Astrocyte of the spinal cord (primary cell): Measurements from ENCODE around the gene ARL6IP1.

Experiments used
- DNase-seq: peaks from one replicate; pipeline ENCODE4 v3.0.0; 2011; ENCODE audit warnings: low read depth, low spot score
- H3K4me3 ChIP-seq: 2 replicates; pipeline ENCODE4 v1.5.1; 2011; ENCODE audit warnings: low read depth, mild to moderate bottlenecking, low read length, moderate library complexity
- in situ Hi-C: cut with HindIII; loops from 2 replicates; pipeline ENCODE4 v1.10.0; 2017; ENCODE audit warnings: low sequenced_read_pairs
- TF ChIP-seq, protein P1 (sequence below): IDR thresholded peaks from 2 replicates; pipeline ENCODE4 v1.5.1; 2012; ENCODE audit warnings: low read depth, mild to moderate bottlenecking, low read length, inconsistent platforms

Gene ARL6IP1

DNA sequence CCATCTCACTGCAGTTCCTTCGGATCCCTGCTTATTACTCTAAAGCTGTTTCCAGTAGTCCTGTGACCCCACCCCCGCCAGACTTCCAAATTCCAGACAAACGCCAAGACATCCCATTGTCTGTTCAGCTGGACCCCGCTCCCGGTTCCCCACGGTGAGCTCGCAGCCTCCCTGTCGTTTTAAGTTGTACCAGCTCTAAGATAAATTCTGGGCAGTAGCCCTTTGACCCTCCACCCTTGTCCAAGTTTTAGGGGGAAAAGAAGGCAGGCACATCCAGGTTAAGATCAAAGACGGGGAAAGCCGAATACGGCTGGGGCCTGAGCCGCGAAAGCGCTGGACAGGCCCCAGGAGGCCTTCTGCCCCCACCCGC lies 589 bp downstream of the ARL6IP1 start:
- TF ChIP-seq, protein P1, sequence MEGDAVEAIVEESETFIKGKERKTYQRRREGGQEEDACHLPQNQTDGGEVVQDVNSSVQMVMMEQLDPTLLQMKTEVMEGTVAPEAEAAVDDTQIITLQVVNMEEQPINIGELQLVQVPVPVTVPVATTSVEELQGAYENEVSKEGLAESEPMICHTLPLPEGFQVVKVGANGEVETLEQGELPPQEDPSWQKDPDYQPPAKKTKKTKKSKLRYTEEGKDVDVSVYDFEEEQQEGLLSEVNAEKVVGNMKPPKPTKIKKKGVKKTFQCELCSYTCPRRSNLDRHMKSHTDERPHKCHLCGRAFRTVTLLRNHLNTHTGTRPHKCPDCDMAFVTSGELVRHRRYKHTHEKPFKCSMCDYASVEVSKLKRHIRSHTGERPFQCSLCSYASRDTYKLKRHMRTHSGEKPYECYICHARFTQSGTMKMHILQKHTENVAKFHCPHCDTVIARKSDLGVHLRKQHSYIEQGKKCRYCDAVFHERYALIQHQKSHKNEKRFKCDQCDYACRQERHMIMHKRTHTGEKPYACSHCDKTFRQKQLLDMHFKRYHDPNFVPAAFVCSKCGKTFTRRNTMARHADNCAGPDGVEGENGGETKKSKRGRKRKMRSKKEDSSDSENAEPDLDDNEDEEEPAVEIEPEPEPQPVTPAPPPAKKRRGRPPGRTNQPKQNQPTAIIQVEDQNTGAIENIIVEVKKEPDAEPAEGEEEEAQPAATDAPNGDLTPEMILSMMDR, result no peak
- peak overlapping the region; percentile 93 for H3K4me3 ChIP-seq
- DNase-seq, result peak; percentile 25
- in situ Hi-C loops, result no loop called here

DNA sequence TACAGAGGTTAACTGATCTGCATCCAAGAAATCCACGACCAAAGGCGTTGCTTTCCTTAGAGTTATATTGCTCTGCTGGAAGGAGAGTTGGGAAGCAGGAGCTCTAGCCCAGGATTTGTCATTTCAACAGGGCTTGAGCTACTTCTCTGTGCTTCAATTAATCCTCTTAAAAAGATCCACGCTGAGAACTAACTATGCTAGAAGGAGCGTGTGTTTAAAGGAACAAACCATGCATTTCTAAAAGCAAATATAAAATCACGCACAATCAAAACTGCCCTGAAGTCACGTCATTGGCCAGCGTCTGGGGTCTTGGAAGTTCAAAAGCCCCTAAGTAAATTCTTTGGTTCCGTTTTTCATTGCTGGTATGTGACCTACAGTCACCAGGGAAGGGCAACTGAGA lies 1.1 kb downstream of the ARL6IP1 start:
- no peak for DNase-seq
- in situ Hi-C loops, result no loop called here
- H3K4me3 ChIP-seq, result peak overlapping the region; percentile 93
- TF ChIP-seq, protein P1, result no peak

DNA sequence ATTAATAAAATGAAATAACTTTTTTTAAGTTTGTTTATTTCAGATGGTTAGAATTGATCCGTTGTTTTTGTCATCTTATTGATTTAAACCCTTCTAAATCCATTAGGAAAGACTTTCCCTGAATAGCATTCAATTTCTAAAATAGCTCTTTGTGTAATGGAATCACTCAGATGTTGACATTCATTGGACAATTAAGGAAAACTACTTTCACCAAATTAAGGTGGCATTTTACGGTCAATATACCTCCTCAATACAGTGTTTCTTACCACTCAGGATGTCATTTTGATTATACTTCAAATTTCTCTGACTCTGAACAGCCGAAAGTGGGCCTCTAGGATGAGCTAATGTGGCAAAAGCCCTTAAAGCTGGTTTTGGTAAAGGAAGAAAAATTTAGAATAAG lies 1.8 kb downstream of the ARL6IP1 start:
- in situ Hi-C loops, result no loop called here
- TF ChIP-seq, protein P1, result no peak
- no peak for DNase-seq
- H3K4me3 ChIP-seq, result peak overlapping the region; percentile 93

DNA sequence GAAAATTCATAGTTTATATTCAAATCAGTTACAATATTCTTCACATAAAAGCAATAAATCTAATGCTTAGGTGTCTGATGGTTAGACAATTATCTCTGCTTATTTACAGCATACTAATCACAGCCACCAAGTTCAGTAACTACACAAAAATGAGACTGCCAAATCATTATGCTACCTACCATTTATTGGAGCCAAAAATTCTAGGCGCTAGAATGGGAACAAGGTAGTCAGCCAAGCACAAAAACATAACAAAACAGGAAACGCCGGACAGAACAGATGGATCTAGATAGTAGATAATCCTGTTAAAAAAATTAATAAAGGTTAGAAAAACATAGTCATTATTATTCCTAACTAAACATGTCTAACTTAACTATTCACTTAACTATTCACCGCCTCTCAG lies 3.6 kb downstream of the ARL6IP1 start:
- H3K4me3 ChIP-seq, result no peak overlapping the region
- DNase-seq, result no peak
- in situ Hi-C loops, result no loop called here
- TF ChIP-seq, protein P1, result no peak

DNA sequence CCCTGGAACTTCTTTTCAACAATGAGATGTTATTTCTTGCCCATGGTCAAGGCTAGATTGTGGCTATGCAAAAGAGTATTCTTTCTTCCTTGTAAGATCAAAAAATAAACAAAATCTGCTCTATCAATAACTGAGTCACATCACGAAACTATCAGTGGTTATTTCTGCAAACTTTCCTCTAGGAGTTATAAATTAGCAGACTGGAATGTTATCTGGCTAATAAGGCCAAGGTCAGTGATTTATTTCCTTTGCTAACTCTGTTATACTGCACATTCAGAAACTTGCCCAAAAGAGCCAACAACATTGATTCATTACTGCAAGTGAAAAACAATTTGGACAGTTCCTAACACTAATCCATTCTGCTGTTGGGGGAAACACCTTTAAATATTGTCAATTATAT lies 5.0 kb downstream of the ARL6IP1 start:
- TF ChIP-seq, protein P1, result no peak
- H3K4me3 ChIP-seq, result no peak overlapping the region
- in situ Hi-C loops, result no loop called here
- no peak for DNase-seq

DNA sequence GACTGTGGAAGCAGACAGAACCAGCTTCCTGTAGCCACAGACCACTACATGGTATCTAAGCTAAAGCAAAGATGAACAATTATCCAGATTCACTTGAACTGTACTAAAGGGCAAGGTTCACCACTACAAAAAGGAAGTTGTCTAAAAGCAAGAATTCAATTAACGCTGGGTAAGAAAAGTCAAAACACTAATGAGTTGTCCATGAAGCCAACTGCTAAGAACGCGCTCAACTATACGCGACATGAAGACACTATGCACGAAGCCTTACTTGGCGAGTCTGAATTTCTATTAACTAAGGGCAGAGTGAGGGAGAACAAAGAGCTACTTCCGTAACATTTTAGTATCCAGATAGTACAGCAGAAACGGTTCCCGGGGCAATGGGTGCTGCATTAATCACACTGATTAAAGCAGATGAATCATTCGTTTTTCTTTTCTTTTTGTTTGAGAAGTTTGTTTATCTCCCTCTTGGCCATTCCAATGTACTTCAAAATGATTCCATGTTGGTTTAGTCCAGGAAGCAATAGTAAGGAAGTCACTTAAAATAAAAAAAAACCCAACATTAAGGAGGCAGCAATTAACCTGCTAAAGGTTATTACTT lies 8.4 kb downstream of the ARL6IP1 start:
- in situ Hi-C loops, result no loop called here
- TF ChIP-seq, protein P1, result no peak
- DNase-seq, result no peak
- no peak overlapping the region for H3K4me3 ChIP-seq
